ENCODE results near the gene GINS1.

- TF ChIP-seq CREB1 (IDR thresholded peaks at IDR 0.05; ENCODE audit: low read depth) (no peak), YY1 (IDR thresholded peaks at IDR 0.05; ENCODE audit: low read depth) (no peak), EP300 (IDR thresholded peaks at IDR 0.05; ENCODE audit: borderline replicate concordance) (no peak), EGR1 (IDR thresholded peaks at IDR 0.05) (no peak), RAD21 (IDR thresholded peaks at IDR 0.05; ENCODE audit: low read depth) (no peak), TAF1 (IDR thresholded peaks at IDR 0.05; ENCODE audit: low read depth) (no peak), REST (IDR thresholded peaks at IDR 0.05; ENCODE audit: low read depth) (no peak), ZBTB7A (IDR thresholded peaks at IDR 0.05; ENCODE audit: low read depth) (no peak), TCF12 (IDR thresholded peaks at IDR 0.05; ENCODE audit: low read depth) (no peak), USF1 (IDR thresholded peaks at IDR 0.05) (no peak), FOXM1 (IDR thresholded peaks at IDR 0.05; ENCODE audit: borderline replicate concordance, low read depth) (no peak)
Observed at GRCh38 chr20:25369529-25369928, 37.9 kb upstream of the GINS1 start.

All from Ishikawa (cell line).